ENCODE results near the gene MED13. TPM values are rescaled to one million over a fixed set of nuclear protein-coding genes. Genes with fewer than 3 reads are reported as not detected.
A peak's percentile ranks its signal among the peaks of the same experiment; 100 is the strongest.

MED13 gene
- total RNA-seq, 4 donors from 2014 or later: 79.8 to 88.4 (median 87.4) TPM

DNA sequence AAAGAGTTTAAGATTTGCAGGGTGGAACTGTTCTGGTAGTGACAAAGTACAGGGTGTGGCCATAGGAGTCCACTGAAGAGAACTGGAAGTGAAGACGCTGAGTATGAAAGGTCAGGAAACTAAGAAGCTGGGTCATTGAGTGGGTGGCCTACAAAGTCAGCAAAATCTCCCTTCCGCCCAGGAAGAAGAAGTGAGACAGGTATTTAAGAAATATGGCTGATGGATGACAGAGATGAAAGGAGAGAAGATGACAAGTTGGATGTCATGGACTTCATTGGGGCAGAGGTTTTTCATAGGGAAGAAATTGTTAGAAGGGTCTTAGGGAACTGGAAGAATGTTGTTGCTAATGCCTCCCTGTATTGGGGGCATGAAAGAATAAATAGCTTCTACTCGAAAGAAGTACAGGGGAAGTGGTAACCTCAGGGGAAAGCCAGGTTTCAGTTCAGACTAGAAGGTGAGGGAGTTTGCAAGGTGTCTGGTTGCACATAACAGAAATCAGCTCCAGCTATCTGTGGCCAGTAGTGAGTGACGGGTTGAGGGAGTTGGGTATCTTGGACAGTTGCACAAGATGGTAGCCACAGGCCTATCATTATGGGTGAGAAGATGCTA lies 33.6 kb upstream of the MED13 start:
- DNase-seq (ENCODE audit: low spot score) (no peak), ATAC-seq (ENCODE audit: low FRiP score) (no peak)
- TF ChIP-seq, protein P1, sequence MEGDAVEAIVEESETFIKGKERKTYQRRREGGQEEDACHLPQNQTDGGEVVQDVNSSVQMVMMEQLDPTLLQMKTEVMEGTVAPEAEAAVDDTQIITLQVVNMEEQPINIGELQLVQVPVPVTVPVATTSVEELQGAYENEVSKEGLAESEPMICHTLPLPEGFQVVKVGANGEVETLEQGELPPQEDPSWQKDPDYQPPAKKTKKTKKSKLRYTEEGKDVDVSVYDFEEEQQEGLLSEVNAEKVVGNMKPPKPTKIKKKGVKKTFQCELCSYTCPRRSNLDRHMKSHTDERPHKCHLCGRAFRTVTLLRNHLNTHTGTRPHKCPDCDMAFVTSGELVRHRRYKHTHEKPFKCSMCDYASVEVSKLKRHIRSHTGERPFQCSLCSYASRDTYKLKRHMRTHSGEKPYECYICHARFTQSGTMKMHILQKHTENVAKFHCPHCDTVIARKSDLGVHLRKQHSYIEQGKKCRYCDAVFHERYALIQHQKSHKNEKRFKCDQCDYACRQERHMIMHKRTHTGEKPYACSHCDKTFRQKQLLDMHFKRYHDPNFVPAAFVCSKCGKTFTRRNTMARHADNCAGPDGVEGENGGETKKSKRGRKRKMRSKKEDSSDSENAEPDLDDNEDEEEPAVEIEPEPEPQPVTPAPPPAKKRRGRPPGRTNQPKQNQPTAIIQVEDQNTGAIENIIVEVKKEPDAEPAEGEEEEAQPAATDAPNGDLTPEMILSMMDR (IDR thresholded peaks at IDR 0.05): no peak

DNA sequence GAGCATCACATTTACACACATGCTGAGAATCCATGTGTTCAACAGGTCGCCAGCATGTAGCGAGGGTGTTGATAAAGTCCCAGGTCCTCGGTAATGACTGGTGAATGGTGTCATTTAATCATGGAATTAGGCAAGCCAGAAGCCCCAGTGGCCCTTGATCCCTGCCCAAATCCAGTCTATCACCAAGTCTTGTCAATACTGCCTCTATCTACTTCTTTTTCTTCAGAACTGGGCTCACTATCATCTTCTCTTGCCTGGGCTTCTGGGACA lies 31.3 kb upstream of the MED13 start:
- DNase-seq (ENCODE audit: low spot score) (no peak), ATAC-seq (ENCODE audit: low FRiP score) (no peak)
- TF ChIP-seq, protein P1 (IDR thresholded peaks at IDR 0.05): no peak

DNA sequence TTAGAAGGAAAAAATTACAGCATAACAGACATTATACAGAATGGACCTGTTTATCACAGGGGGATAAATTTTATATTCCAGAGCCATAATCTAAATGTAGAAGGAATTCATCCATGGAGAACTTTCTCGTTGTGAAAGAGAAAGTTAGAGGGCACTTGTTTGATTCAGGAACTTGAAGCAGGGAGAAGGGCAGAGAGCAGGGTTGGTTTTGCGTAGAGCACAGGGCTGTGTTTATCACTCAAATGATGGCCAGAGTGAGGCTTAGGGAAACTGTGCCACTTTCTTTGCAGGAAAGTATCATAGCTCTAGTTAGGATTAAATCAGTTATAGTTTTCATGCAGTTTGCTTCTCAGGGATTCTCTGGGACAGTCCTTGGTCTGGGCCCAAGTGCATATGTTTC lies 29.1 kb upstream of the MED13 start:
- no peak for DNase-seq (ENCODE audit: low spot score)
- TF ChIP-seq, protein P1 (IDR thresholded peaks at IDR 0.05): no peak
- ATAC-seq (ENCODE audit: low FRiP score): no peak

DNA sequence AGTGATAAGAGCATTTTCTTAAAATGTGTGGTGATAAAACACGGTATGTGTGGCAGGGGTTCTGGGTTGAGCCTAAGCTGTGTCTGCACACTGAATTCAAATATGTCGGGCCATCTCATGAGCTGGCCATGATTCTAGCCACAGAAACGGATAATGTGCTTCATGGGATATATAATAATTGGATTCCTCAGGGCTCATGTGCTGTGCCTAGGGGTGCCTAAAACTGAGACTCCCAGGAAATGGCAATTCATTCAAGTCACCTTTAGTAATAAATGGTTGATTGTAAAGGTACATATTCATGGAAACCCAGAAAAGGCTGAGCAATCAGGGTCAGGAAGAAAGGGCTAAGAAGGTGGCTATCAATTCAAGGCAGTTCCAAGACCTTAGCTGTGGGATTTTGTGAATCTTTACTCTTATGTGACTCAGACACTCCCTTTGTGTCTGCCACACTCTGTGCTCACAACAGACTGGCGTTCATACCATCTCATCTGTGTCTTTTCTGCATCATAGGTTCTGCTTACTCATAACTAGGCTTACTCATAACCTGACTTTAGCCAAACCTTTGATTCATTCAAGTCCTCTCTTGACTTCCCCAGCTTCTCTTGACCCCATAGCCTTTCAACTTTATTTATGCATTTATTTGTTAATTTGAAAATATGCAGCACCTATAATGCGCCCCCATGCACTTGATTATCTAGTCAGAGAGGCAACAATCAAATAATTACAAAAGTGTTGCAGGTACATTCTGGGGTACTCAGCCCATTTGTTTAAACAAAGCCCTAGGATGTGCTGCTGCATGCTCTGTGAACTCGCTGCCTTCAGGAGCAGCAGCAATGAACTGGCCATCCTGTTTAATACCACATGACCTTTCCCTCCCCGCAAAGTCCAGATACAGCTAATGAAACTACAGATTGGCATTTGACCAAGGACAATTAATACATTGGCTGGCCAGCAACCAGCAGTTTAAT lies 28.4 kb upstream of the MED13 start:
- ATAC-seq (ENCODE audit: low FRiP score): peak; percentile 76
- TF ChIP-seq, protein P1 (IDR thresholded peaks at IDR 0.05): no peak
- DNase-seq (ENCODE audit: low spot score): no peak

DNA sequence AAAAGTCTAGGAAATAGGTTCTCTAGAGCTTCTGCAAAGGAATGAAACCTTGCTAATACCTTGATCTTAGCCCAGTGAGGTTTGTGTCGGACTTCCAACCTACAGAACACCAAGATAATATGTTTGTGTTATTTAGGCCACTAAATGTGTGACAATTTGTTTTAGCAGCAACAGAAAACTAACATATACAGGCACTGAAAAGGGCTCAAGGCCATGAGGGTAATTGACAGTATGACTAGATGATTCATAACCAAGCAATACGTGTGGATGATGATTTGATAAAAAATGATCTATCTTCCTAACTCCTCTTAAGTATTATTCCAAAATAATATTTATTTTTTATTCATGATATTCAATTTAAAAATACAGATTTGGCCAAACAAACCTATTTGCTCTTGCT lies 27.7 kb upstream of the MED13 start:
- DNase-seq (ENCODE audit: low spot score) (no peak), ATAC-seq (ENCODE audit: low FRiP score) (no peak)
- TF ChIP-seq, protein P1 (IDR thresholded peaks at IDR 0.05): no peak

DNA sequence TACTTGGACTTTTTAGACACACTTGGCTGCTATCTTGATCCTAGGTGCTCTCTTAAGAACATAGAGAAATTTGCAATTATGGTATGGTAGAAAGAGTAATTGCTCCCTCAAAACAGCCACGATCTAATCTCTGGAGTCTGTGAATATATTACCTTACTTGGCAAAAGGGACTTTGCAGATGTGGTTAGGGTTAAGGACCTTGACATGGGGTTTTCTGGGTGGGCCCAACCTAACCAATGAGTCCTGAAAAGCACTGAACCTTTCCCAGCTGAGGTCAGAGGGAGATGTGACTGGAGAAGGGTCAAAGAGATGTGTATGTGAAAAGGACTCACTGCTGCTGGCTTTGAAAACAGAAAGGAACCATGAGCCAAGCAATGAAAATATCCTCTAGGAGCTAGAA lies 26.7 kb upstream of the MED13 start:
- DNase-seq (ENCODE audit: low spot score) (no peak), ATAC-seq (ENCODE audit: low FRiP score) (no peak)
- TF ChIP-seq, protein P1 (IDR thresholded peaks at IDR 0.05): no peak

DNA sequence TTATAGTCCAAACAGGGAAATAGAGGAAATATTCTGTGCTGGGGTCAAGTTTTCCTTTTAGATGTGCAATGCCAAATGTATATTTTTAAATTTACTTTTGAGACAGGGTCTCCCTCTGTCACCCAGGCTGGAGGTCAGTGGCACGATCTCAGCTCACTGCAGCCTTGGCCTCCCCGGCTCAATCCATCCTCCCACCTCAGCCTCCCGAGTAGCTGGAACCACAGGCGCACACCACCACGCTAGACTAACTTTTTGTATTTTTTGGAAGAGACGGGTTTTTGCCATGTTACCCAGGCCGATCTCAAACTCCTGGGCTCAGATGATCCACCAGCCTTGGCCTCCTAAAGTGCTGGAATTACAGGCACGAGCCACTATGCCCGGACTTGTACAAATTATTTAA lies 25.8 kb upstream of the MED13 start:
- ATAC-seq (ENCODE audit: low FRiP score) (no peak), DNase-seq (ENCODE audit: low spot score) (no peak)
- TF ChIP-seq, protein P1 (IDR thresholded peaks at IDR 0.05): no peak
